ENCODE results near the gene ALDOB.

DNA sequence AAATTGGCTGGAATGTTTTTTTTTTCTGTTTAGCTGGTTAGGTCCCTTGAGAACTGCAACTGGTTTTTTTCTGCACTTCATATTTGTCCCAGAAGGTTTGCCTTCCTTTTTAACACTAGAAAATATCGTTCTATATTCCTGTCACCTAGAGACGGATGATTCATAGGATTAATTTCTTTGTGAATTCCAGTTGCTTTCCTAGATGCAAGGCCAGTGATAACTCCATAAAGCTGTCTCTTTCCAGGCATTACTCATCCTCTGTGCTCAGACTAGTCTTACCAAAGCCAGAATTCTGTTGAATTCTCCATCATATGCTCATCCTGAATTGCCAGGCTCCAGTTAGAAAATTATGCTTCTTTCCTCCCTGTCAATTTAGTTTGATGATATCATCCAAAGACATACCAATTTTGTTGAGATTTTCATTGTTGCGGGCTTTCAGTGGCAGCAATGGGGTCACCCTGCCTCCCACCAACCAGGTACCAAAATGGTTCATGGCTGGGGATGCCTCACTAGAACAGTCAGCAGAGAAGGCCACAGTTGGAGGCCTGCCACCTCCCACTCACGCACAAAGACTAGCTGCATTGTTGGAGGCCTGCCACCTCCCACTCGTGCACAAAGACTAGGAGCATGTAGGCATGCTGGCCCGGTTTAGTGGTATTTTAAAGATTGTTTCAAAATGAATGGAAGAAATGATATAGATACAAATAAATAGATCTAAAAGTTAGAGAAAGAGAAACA is 59.3 kb downstream of the ALDOB start:
- TF ChIP-seq, protein P1, sequence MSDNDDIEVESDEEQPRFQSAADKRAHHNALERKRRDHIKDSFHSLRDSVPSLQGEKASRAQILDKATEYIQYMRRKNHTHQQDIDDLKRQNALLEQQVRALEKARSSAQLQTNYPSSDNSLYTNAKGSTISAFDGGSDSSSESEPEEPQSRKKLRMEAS (IDR thresholded peaks at IDR 0.05), result no peak
- TF ChIP-seq, protein P2, sequence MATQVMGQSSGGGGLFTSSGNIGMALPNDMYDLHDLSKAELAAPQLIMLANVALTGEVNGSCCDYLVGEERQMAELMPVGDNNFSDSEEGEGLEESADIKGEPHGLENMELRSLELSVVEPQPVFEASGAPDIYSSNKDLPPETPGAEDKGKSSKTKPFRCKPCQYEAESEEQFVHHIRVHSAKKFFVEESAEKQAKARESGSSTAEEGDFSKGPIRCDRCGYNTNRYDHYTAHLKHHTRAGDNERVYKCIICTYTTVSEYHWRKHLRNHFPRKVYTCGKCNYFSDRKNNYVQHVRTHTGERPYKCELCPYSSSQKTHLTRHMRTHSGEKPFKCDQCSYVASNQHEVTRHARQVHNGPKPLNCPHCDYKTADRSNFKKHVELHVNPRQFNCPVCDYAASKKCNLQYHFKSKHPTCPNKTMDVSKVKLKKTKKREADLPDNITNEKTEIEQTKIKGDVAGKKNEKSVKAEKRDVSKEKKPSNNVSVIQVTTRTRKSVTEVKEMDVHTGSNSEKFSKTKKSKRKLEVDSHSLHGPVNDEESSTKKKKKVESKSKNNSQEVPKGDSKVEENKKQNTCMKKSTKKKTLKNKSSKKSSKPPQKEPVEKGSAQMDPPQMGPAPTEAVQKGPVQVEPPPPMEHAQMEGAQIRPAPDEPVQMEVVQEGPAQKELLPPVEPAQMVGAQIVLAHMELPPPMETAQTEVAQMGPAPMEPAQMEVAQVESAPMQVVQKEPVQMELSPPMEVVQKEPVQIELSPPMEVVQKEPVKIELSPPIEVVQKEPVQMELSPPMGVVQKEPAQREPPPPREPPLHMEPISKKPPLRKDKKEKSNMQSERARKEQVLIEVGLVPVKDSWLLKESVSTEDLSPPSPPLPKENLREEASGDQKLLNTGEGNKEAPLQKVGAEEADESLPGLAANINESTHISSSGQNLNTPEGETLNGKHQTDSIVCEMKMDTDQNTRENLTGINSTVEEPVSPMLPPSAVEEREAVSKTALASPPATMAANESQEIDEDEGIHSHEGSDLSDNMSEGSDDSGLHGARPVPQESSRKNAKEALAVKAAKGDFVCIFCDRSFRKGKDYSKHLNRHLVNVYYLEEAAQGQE (IDR thresholded peaks at IDR 0.05), result no peak
- TF ChIP-seq, protein P3, sequence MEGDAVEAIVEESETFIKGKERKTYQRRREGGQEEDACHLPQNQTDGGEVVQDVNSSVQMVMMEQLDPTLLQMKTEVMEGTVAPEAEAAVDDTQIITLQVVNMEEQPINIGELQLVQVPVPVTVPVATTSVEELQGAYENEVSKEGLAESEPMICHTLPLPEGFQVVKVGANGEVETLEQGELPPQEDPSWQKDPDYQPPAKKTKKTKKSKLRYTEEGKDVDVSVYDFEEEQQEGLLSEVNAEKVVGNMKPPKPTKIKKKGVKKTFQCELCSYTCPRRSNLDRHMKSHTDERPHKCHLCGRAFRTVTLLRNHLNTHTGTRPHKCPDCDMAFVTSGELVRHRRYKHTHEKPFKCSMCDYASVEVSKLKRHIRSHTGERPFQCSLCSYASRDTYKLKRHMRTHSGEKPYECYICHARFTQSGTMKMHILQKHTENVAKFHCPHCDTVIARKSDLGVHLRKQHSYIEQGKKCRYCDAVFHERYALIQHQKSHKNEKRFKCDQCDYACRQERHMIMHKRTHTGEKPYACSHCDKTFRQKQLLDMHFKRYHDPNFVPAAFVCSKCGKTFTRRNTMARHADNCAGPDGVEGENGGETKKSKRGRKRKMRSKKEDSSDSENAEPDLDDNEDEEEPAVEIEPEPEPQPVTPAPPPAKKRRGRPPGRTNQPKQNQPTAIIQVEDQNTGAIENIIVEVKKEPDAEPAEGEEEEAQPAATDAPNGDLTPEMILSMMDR (IDR thresholded peaks at IDR 0.05; ENCODE audit: low read depth, low read length, missing input control), result no peak
- TF ChIP-seq EGR1 (IDR thresholded peaks at IDR 0.05; ENCODE audit: low read depth in 2 of 2) (no peak), JUND (IDR thresholded peaks at IDR 0.05) (no peak), TAF1 (conservative IDR thresholded peaks at IDR 0.05) (no peak)
